Cardiac septum (tissue), 1 donor: ENCODE measurements around the gene OR2M3. TPM values are rescaled to one million over a fixed set of nuclear protein-coding genes. Genes with fewer than 3 reads are reported as not detected.
"Not testable (repeated sequence)": the region's sequence is repeated elsewhere in the genome, so short reads cannot be mapped to it uniquely, and the experiment has no call there.

ENCODE experiments used
- DNase-seq: peaks from one replicate; pipeline ENCODE4 v3.0.0-alpha.2; 2020; ENCODE audit warnings: low spot score
- intact Hi-C: fragments of 100-400 bp; cut with DNase I; formaldehyde crosslinking; loops from one replicate; pipeline ENCODE4 v1.14.0; 2022
- long read RNA-seq: library from polyadenylated mRNA; unstranded; transcript quantifications from one replicate; pipeline ENCODE4 v2.0.0, GENCODE V29; 2021
- total RNA-seq: library from RNA; stranded (reverse); fragmentation: NEBNext Ultra II Directional; extraction: Animal tissue kit (Norgen Biotek cat#: 25700); gene quantifications from one replicate; pipeline ENCODE4 v1.2.1, GENCODE V29; 2021
- donor health status: DM: no; HTN: no; CAD: no.

OR2M3 gene, protein sequence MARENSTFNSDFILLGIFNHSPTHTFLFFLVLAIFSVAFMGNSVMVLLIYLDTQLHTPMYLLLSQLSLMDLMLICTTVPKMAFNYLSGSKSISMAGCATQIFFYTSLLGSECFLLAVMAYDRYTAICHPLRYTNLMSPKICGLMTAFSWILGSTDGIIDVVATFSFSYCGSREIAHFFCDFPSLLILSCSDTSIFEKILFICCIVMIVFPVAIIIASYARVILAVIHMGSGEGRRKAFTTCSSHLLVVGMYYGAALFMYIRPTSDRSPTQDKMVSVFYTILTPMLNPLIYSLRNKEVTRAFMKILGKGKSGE
- total RNA-seq: not detected
- long read RNA-seq: 0 reads

- no peak for DNase-seq
- intact Hi-C loops: no loop called here
Observed at GRCh38 chr1:248196965-248197364, at the start of gene OR2M3. OR2M3 (plus strand) TSS chr1:248197265; CDS start chr1:248203068, 5,803 bp downstream.

- no peak for DNase-seq
- intact Hi-C loops: no loop called here
Observed at GRCh38 chr1:248152056-248152827, 44.8 kb upstream of the OR2M3 start.

- intact Hi-C loops: no loop called here
- no peak for DNase-seq
Observed at GRCh38 chr1:248155927-248156326, 41.1 kb upstream of the OR2M3 start.

DNA sequence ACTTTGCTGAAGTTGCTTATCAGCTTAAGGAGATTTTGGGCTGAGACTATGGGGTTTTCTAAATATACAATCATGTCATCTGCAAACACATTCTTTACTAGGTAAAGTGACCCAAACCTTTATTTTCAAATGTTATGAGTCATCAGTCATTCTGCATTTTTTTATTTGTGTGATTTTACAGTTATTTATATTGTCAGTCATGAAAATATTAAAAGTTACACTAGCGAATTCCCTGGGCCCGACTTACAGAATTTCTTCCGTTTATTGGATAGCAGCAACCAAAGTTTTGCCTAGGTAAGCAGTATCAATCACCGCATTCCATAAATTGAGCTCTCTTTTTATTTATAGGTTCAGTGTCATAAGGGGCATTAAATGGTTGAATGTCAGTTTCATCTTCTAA lies 38.3 kb upstream of the OR2M3 start:
- intact Hi-C loops: no loop called here
- DNase-seq: no peak

DNA sequence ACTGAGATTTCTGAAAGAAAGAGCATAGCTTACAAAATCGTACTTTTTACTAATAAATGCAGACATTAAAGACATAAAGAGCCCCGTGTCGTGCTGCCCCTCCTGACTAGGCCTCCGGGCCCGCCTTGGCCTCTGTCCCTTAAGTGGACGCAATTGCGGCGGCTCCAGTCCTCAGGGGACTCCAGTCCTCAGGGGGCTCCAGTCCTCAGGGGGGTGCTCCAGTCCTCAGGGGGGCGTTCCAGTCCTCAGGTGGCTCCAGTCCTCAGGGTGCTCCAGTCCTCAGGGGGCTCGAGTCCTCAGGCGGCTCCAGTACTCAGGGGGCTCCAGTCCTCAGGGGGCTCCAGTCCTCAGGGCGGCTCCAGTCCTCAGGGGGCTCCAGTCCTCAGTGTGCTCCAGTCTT lies 33.0 kb upstream of the OR2M3 start:
- DNase-seq: no peak
- intact Hi-C loops: no loop called here

DNA sequence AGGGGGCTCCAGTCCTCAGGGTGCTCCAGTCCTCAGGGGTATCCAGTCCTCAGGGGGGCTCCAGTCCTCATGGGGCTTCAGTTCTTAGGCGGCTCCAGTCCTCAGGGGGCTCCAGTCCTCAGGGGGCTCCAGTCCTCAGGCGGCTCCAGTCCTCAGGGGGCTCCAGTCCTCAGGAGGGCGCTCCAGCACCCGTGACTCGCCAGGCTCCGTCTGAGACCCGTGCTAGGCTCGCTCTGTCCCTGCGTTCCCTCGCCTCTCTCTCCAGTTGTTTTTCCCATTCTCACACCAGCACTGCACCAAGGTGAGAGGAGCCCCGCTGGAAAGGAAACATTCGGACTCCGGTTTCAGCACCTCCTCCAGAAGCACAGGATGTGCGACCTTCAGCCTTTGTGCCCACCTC lies 31.9 kb upstream of the OR2M3 start:
- intact Hi-C loops: no loop called here
- no peak for DNase-seq

GRCh38 chr1:248174521-248174920 lies 22.5 kb upstream of the OR2M3 start, which contains the start of gene OR2M2:
OR2M2 (plus strand) TSS chr1:248174821; CDS start chr1:248179986, 5,165 bp downstream.
- intact Hi-C loops: no loop called here
- DNase-seq: no peak

DNA sequence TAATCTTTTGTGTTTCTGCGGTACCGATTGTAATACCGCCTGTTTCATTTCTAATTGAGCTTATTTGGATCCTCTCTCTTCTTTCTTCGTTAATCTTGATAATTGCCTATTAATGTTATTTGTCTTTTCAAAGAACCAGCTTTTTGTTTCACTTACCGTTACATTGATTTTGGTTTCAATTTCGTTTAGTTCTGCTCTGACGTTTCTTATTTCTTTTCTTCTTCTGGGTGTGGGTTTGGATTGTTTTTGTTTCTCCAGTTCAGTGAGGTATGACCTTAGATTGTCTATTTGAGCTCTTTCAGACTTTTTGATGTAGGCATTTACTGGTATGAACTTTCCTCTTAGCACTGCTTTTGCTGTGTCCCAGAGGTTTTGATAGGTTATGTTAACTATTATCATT lies 13.1 kb upstream of the OR2M3 start:
- intact Hi-C loops: no loop called here
- DNase-seq: no peak

GRCh38 chr1:248187363-248187762 lies 9.7 kb upstream of the OR2M3 start:
- no peak for DNase-seq
- intact Hi-C loops: no loop called here

- intact Hi-C loops: no loop called here
- no peak for DNase-seq
Observed at GRCh38 chr1:248189026-248189425, 8.0 kb upstream of the OR2M3 start.

DNA sequence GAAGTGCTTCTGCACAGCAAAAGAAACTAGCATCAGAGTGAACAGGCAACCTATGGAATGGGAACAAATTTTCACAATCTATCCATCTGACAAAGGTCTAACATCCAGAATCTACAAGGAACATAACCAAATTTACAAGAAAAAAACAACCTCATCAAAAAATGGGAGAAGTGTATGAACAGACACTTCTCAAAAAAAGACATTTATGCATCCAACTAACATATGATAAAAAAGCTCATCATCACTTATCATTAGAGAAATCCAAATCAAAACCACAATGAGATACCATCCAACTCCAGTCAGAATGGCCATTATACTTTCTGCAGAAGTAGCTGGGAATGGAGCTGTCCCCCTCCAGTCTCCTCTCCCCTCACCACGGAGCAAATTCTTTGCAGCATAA lies 2.9 kb upstream of the OR2M3 start:
- intact Hi-C loops: no loop called here
- no peak for DNase-seq

- intact Hi-C loops: no loop called here
- DNase-seq: no peak
Observed at GRCh38 chr1:248215880-248216279, 18.8 kb downstream of the OR2M3 start.

GRCh38 chr1:248225537-248225936 lies 28.5 kb downstream of the OR2M3 start:
- intact Hi-C loops: no loop called here

DNA sequence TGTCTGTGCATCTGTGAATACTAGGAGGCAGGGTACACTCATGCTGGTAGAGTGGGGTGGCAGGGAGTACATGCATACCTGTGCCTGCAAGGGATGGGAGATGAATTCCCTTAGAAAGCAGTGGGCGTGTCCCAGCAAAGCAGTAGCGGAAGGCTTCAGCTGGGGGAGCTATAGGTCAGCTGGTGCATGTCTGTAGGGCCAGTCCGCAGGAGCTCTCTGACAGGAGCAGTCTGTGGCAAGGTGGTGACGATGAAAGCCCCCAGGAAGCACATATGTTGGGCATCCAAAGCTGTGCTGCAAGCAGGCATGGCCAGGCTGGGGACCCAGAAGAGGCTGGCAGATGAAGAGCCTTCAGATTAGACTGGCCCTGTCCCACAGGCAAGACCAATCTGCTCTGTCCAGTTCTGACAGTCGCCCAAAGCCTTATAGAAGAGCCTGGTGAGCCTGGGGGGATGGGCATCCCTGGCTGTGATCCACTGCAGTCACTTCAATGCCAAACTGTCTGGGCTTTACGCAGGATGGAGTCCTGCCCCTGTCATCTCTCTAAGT lies 32.4 kb downstream of the OR2M3 start:
- intact Hi-C loops: no loop called here
- DNase-seq: no peak

More at GRCh38 chr1:248225537-248225936, 28.5 kb downstream of the OR2M3 start:
- DNase-seq: no peak

DNA sequence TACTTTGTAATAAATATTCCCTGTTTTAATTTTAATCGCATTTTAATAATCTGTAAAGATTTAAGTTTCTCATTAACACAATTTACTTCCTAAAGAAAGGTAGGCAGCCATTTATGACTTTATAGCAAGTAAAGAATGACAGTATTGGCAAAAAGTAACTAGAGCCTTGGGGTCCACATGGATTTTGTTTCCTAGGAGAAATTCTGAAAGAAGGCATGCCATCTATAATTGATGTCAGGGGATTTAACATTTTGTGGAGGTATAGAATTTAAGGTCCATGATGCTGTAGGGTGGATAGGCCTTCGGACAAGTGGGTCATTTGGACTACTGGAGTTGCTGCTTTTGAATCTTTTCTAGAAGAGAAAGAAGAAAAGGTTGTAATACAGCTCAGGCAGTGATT lies 34.1 kb downstream of the OR2M3 start, which contains the start of gene OR2M4:
Gene OR2M4 (plus strand): TSS at position 301 of the 400 bp plus-strand sequence. CDS start 7,512 bp downstream, outside the sequence.
- DNase-seq: no peak
- intact Hi-C loops: no loop called here

DNA sequence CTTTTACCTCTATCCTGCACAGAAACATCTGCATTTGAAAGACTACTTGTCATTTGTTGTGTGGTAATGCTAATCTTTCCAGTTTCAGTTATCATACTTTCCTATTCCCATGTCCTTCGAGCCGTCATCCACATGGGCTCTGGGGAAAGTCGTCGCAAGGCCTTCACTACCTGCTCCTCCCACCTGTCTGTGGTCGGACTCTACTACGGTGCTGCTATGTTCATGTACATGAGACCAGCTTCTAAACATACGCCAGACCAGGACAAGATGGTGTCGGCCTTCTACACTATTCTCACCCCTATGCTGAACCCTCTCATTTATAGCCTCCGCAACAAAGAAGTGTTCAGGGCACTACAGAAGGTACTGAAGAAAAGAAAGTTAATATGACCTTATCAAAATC lies 42.4 kb downstream of the OR2M3 start:
- DNase-seq: no peak
- intact Hi-C loops: no loop called here

GRCh38 chr1:248243204-248243603 lies 46.1 kb downstream of the OR2M3 start:
- intact Hi-C loops: no loop called here
- no peak for DNase-seq

DNA sequence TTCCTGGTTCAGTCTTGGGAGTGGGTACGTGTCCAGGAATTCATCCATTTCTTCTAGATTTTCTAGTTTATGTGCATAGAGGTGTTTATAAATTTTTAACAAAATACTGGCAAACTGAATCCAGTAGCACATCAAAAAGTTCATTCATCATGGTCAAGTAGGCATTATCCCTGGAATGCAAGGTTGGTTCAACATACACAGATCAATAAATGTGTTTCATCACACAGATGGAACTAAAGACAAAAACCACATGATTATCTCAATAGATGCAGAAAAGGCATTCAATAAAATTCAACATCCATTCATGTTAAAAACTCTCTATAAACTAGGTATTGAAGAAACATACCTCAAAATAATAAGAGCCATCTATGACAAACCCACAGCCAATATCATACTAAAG lies 62.2 kb downstream of the OR2M3 start:
- intact Hi-C loops, DNase-seq: not testable (repeated sequence)
